ENCODE measurements around the gene THSD7A.

THSD7A gene

GRCh38 chr7:11589251-11589650 is 242.7 kb downstream of the THSD7A start:
- TF ChIP-seq ZFX (IDR thresholded peaks at IDR 0.05) (no peak), CTCF (conservative IDR thresholded peaks at IDR 0.05) (no peak)
- H3K27ac ChIP-seq: no peak overlapping the region

- no peak overlapping the region for H3K27ac ChIP-seq
- TF ChIP-seq CTCF (conservative IDR thresholded peaks at IDR 0.05): no peak
- TF ChIP-seq ZFX (IDR thresholded peaks at IDR 0.05): no peak
These were observed 244.2 kb downstream of the THSD7A start for GRCh38 chr7:11587814-11588213.

- no peak for TF ChIP-seq ZFX (IDR thresholded peaks at IDR 0.05)
- no peak for TF ChIP-seq CTCF (conservative IDR thresholded peaks at IDR 0.05)
- H3K27ac ChIP-seq: no peak overlapping the region
These were observed 244.9 kb downstream of the THSD7A start for GRCh38 chr7:11587048-11587447.

GRCh38 chr7:11584406-11585031 is 247.5 kb downstream of the THSD7A start:
- H3K27ac ChIP-seq: no peak overlapping the region
- no peak for TF ChIP-seq ZFX (IDR thresholded peaks at IDR 0.05)

GRCh38 chr7:11579141-11579540 is 252.9 kb downstream of the THSD7A start:
- TF ChIP-seq CTCF (conservative IDR thresholded peaks at IDR 0.05) (no peak), ZFX (IDR thresholded peaks at IDR 0.05) (no peak)
- no peak overlapping the region for H3K27ac ChIP-seq

GRCh38 chr7:11576310-11576709 is 255.7 kb downstream of the THSD7A start:
- TF ChIP-seq ZFX (IDR thresholded peaks at IDR 0.05): no peak
- no peak for TF ChIP-seq CTCF (conservative IDR thresholded peaks at IDR 0.05)
- no peak overlapping the region for H3K27ac ChIP-seq

- no peak overlapping the region for H3K27ac ChIP-seq
- TF ChIP-seq CTCF (conservative IDR thresholded peaks at IDR 0.05) (no peak), ZFX (IDR thresholded peaks at IDR 0.05) (no peak)
These were observed 258.8 kb downstream of the THSD7A start for GRCh38 chr7:11573128-11573750.

Measured in C4-2B (cell line).